SK-N-SH (cell line): ENCODE results near the gene SPOCK3.

ENCODE experiments used
- EP300 ChIP-seq, 2 experiments: IDR thresholded peaks; 2 replicates each; pipeline versions ENCODE4 v1.4.0 to v1.6.1; 2012; ENCODE audit warnings: borderline replicate concordance in 1 of 2, low read depth in 1 of 2, low read length in 1 of 2
- FOXM1 ChIP-seq: IDR thresholded peaks from 2 replicates; pipeline ENCODE4 v1.4.0; 2012; ENCODE audit warnings: low read depth, mild to moderate bottlenecking
- POLR2AphosphoS5 ChIP-seq: IDR thresholded peaks from 2 replicates; pipeline ENCODE4 v1.6.1; 2012; ENCODE audit warnings: low read depth, low read length
- RFX5 ChIP-seq: IDR thresholded peaks from 2 replicates; pipeline ENCODE4 v1.6.1; 2012; ENCODE audit warnings: mild to moderate bottlenecking, improper control_type of control experiment, low read length
- TF ChIP-seq, protein P1 (sequence below): IDR thresholded peaks from 2 replicates; pipeline ENCODE4 v1.4.0; 2012; ENCODE audit warnings: low read depth
- TF ChIP-seq, protein P2 (sequence below): fragments of 200-600 bp; sonication (generic); IDR thresholded peaks from 2 replicates; pipeline ENCODE4 v1.6.1; 2017; ENCODE audit warnings: antibody characterized with exemption, mild to moderate bottlenecking, moderate library complexity
- TF ChIP-seq, protein P3 (sequence below): IDR thresholded peaks from 2 replicates; pipeline ENCODE4; 2012

DNA sequence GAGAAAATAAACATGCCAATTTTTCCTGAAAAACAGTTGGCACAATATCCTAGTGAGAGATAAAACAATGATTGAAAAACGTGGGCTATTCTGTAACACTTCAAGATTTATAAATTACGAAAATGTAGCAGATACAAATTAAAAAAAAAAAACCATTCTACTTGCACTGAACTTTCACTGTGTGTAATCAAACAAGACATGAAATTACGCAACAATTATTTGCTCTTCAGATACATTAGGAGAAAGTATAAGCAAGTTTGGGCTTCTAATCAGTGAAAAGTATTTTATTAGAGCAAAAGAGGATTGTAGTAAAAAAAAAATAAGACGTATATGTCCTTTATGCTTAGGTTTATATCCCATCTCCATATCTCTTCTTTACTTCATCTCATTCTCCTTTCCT is 320.4 kb downstream of the SPOCK3 start:
- TF ChIP-seq, protein P1, sequence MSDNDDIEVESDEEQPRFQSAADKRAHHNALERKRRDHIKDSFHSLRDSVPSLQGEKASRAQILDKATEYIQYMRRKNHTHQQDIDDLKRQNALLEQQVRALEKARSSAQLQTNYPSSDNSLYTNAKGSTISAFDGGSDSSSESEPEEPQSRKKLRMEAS = no peak
- TF ChIP-seq, protein P2, sequence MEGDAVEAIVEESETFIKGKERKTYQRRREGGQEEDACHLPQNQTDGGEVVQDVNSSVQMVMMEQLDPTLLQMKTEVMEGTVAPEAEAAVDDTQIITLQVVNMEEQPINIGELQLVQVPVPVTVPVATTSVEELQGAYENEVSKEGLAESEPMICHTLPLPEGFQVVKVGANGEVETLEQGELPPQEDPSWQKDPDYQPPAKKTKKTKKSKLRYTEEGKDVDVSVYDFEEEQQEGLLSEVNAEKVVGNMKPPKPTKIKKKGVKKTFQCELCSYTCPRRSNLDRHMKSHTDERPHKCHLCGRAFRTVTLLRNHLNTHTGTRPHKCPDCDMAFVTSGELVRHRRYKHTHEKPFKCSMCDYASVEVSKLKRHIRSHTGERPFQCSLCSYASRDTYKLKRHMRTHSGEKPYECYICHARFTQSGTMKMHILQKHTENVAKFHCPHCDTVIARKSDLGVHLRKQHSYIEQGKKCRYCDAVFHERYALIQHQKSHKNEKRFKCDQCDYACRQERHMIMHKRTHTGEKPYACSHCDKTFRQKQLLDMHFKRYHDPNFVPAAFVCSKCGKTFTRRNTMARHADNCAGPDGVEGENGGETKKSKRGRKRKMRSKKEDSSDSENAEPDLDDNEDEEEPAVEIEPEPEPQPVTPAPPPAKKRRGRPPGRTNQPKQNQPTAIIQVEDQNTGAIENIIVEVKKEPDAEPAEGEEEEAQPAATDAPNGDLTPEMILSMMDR = no peak
- TF ChIP-seq POLR2AphosphoS5 (no peak), EP300 (IDR thresholded peaks at IDR 0.05; ENCODE audit: borderline replicate concordance in 1 of 2, low read depth in 1 of 2, low read length in 1 of 2) (no peak), FOXM1 (no peak), RFX5 (no peak)
- TF ChIP-seq, protein P3, sequence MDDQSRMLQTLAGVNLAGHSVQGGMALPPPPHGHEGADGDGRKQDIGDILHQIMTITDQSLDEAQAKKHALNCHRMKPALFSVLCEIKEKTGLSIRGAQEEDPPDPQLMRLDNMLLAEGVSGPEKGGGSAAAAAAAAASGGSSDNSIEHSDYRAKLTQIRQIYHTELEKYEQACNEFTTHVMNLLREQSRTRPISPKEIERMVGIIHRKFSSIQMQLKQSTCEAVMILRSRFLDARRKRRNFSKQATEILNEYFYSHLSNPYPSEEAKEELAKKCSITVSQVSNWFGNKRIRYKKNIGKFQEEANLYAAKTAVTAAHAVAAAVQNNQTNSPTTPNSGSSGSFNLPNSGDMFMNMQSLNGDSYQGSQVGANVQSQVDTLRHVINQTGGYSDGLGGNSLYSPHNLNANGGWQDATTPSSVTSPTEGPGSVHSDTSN = no peak
